ENCODE results near the gene WARS2.

GRCh38 chr1:119147661-119148090 lies 7.2 kb upstream of the WARS2 start:
- TF ChIP-seq CTCF (conservative IDR thresholded peaks at IDR 0.05; ENCODE audit: low read depth, low read length) (no peak), EZH2 (IDR thresholded peaks at IDR 0.05; ENCODE audit: borderline replicate concordance, low read depth, low read length, poor library complexity, severe bottlenecking) (no peak)
